ENCODE data around the gene PKNOX2.

Gene PKNOX2

GRCh38 chr11:125359130-125359529 is 194.6 kb downstream of the PKNOX2 start:
- no peak for DNase-seq (ENCODE audit: low spot score)

GRCh38 chr11:125360066-125360465 is 195.5 kb downstream of the PKNOX2 start:
- DNase-seq (ENCODE audit: low spot score) = no peak

GRCh38 chr11:125364121-125364826 is 199.7 kb downstream of the PKNOX2 start:
- DNase-seq (ENCODE audit: low spot score) = no peak

- DNase-seq (ENCODE audit: low spot score) = no peak
These were observed 200.8 kb downstream of the PKNOX2 start for GRCh38 chr11:125365196-125365931.

- DNase-seq (ENCODE audit: low spot score) = no peak
These were observed 203.2 kb downstream of the PKNOX2 start for GRCh38 chr11:125367710-125368109.

GRCh38 chr11:125368757-125369156 is 204.2 kb downstream of the PKNOX2 start:
- no peak for DNase-seq (ENCODE audit: low spot score)

GRCh38 chr11:125369808-125370207 is 205.3 kb downstream of the PKNOX2 start:
- DNase-seq (ENCODE audit: low spot score) = no peak

GRCh38 chr11:125370561-125371389 is 206.2 kb downstream of the PKNOX2 start:
- DNase-seq (ENCODE audit: low spot score) = no peak

- DNase-seq (ENCODE audit: low spot score) = peak; percentile 86
These were observed 206.9 kb downstream of the PKNOX2 start for GRCh38 chr11:125371431-125371935.

GRCh38 chr11:125372088-125372487 is 207.5 kb downstream of the PKNOX2 start:
- DNase-seq (ENCODE audit: low spot score) = no peak

GRCh38 chr11:125372911-125373310 is 208.4 kb downstream of the PKNOX2 start:
- DNase-seq (ENCODE audit: low spot score) = no peak

GRCh38 chr11:125373426-125374391 is 209.2 kb downstream of the PKNOX2 start:
- no peak for DNase-seq (ENCODE audit: low spot score)

GRCh38 chr11:125374398-125374797 is 209.8 kb downstream of the PKNOX2 start:
- DNase-seq (ENCODE audit: low spot score) = no peak

GRCh38 chr11:125375146-125375545 is 210.6 kb downstream of the PKNOX2 start:
- DNase-seq (ENCODE audit: low spot score) = no peak

GRCh38 chr11:125376117-125376516 is 211.6 kb downstream of the PKNOX2 start:
- no peak for DNase-seq (ENCODE audit: low spot score)

GRCh38 chr11:125376856-125377255 is 212.3 kb downstream of the PKNOX2 start:
- DNase-seq (ENCODE audit: low spot score) = no peak

- no peak for DNase-seq (ENCODE audit: low spot score)
These were observed 213.5 kb downstream of the PKNOX2 start for GRCh38 chr11:125378083-125378482.

GRCh38 chr11:125378571-125378970 is 214.0 kb downstream of the PKNOX2 start:
- no peak for DNase-seq (ENCODE audit: low spot score)

GRCh38 chr11:125379565-125379964 is 215.0 kb downstream of the PKNOX2 start:
- no peak for DNase-seq (ENCODE audit: low spot score)

- DNase-seq (ENCODE audit: low spot score) = no peak
These were observed 215.4 kb downstream of the PKNOX2 start for GRCh38 chr11:125379981-125380380.

GRCh38 chr11:125380756-125381445 is 216.3 kb downstream of the PKNOX2 start:
- DNase-seq (ENCODE audit: low spot score) = no peak

All from iPS-NIHi11 (cell line).